ENCODE results near the gene SSRP1. TPM values are rescaled to one million over a fixed set of nuclear protein-coding genes. Genes with fewer than 3 reads are reported as not detected.

The SSRP1 gene
- total and polyA plus RNA-seq, 2 of the 4 experiments (the other 2 are of a cell fraction), result 106 to 146 TPM

- in situ Hi-C loops (cut with MboI; ENCODE audit: low sequenced_read_pairs) (no loop called here), dilution Hi-C loops (cut with HindIII; ENCODE audit: low sequenced_read_pairs, unreplicated experiment) (no loop called here), intact Hi-C loops (cut with micrococcal nuclease) (loop anchor here (1.0 kb wide), 2 partner anchors 11 to 33 kb away; no protein-coding TSS in a partner anchor)
- Histone ChIP-seq H3K18ac (ENCODE audit: low read depth, low read length) (peak overlapping the region; percentile 52), H4K20me1 (ENCODE audit: insufficient read depth, low read length) (peaks cover 61% of the 10 kb centered on the region), H3K23ac (ENCODE audit: low read depth, low read length) (peak overlapping the region; percentile 98), H4K91ac (ENCODE audit: insufficient read depth, low read depth, low read length) (peak overlapping the region; percentile 82), H3K9me1 (ENCODE audit: insufficient read depth, low read length) (peaks cover 58% of the 10 kb centered on the region), H2AK9ac (replicated peaks; ENCODE audit: low read depth, low read length, poor library complexity) (peak overlapping the region; percentile 99), H3K9me3 (ENCODE audit: control insufficient read depth, insufficient read depth, low read length) (no peaks in the 10 kb centered on the region), H3K27ac (ENCODE audit: insufficient read depth, low read length) (peak overlapping the region; percentile 97), H2BK120ac (ENCODE audit: low read depth, low read length) (peak overlapping the region; percentile 79), H2BK15ac (ENCODE audit: low read depth, low read length) (peak overlapping the region; percentile 76; the same call in 2 of the 3 replicates), H3K4me2 (ENCODE audit: low read depth, low read length) (peak overlapping the region; percentile 88), H3K4me3 (ENCODE audit: insufficient read depth, low read depth, low read length) (peak overlapping the region; percentile 43), H3K4ac (ENCODE audit: low read depth, low read length) (peak overlapping the region; percentile 93), H3K79me1 (ENCODE audit: low read depth in 1 of 2, low read length in 2 of 2) (peaks cover 27 to 81% of the 10 kb centered on the region in 2 experiments), H2AK5ac (ENCODE audit: low read depth, low read length) (peak overlapping the region; percentile 81), H3K36me3 (ENCODE audit: control insufficient read depth, insufficient read depth, low read length) (peaks cover 71% of the 10 kb centered on the region), H3K14ac (replicated peaks; ENCODE audit: low read depth, low read length) (peak overlapping the region; percentile 83), H3K4me1 (ENCODE audit: control insufficient read depth, insufficient read depth, low read length) (peaks cover 50% of the 10 kb centered on the region), H3K56ac (ENCODE audit: extremely low read depth, insufficient read depth, low read length) (peak overlapping the region; percentile 79), H2BK5ac (ENCODE audit: low read depth, low read length, poor library complexity, severe bottlenecking) (peak overlapping the region; percentile 87), H4K8ac (ENCODE audit: low read depth in 2 of 2, low read length in 2 of 2) (peak overlapping the region; percentile 26 to 86; a peak in 3 of 4 replicates), H3K27me3 (ENCODE audit: control insufficient read depth, insufficient read depth, low read length) (no peaks in the 10 kb centered on the region), H2AFZ (replicated peaks; ENCODE audit: low read length, poor library complexity) (peak overlapping the region; percentile 90), H3K9ac (ENCODE audit: low read depth, low read length) (peak overlapping the region; percentile 73), H2BK20ac (ENCODE audit: low read depth, low read length) (peak overlapping the region; percentile 88), H4K5ac (ENCODE audit: low read depth, low read length) (no peak overlapping the region; the same call in 1 of the 2 replicates)
- 0% methylated on average over 2 of the region's 31 CpGs; no CpG with 5 or more reads in 1 of the 2 experiments for WGBS, 2 experiments (ENCODE audit: extremely low coverage in 2 of 2, insufficient read length in 1 of 2)
- ATAC-seq (ENCODE audit: low read depth) (peak; percentile 94), DNase-seq (peak; percentile 97)
- TF ChIP-seq CHD1 (IDR thresholded peaks at IDR 0.05; ENCODE audit: low read depth, low read length) (0 out of 2 replicates have a peak, but pooled peaks have one; percentile 33), BHLHE40 (IDR thresholded peaks at IDR 0.05; ENCODE audit: low read depth, low read length) (peak; percentile 56; the same call in 1 of the 2 replicates), ELK1 (IDR thresholded peaks at IDR 0.05; ENCODE audit: borderline replicate concordance, low read depth, low read length) (no peak), RAD21 (IDR thresholded peaks at IDR 0.05; ENCODE audit: low read length) (no peak), CEBPB (IDR thresholded peaks at IDR 0.05; ENCODE audit: low read depth, low read length) (peak; percentile 20; the same call in 1 of the 2 replicates), MAZ (IDR thresholded peaks at IDR 0.05; ENCODE audit: borderline replicate concordance, low read depth, low read length) (peak; percentile 93), USF2 (IDR thresholded peaks at IDR 0.05; ENCODE audit: low read depth, low read length) (no peak), POLR2A (IDR thresholded peaks at IDR 0.05; ENCODE audit: low read depth, low read length) (peak; percentile 65; the same call in 1 of the 2 replicates), MXI1 (IDR thresholded peaks at IDR 0.05; ENCODE audit: borderline replicate concordance, low read depth, low read length) (no peak), RCOR1 (IDR thresholded peaks at IDR 0.05; ENCODE audit: insufficient replicate concordance, low read length) (peak; percentile 5), FOS (IDR thresholded peaks at IDR 0.05; ENCODE audit: low read depth, low read length) (peak; percentile 78), RFX5 (IDR thresholded peaks at IDR 0.05; ENCODE audit: low read depth, low read length) (no peak)
- ChIA-PET POLR2A (ENCODE audit: unreplicated experiment) (interaction anchor here (0.5 to 2.5 kb wide), 3 partner anchors 11 to 99 kb away, joined by 7 to 16 read pairs (median 7); no protein-coding TSS in a partner anchor), CTCF (no interaction called here)
- BruUV-seq (replicated peaks), result no TSS peak
These were observed 24.4 kb downstream of the SSRP1 start for GRCh38 chr11:57311109-57311936.
